ENCODE measurements around the gene TOM1. TPM values are rescaled to one million over a fixed set of nuclear protein-coding genes. Genes with fewer than 3 reads are reported as not detected.

TOM1 gene
- total RNA-seq, 1 experiment from 2014 or later, result 28.2 TPM

GRCh38 chr22:35319244-35319985 is 19.7 kb downstream of the TOM1 start:
- intact Hi-C loops (cut with micrococcal nuclease), result no loop called here

GRCh38 chr22:35322126-35322525 is 22.4 kb downstream of the TOM1 start:
- no peak for TF ChIP-seq CTCF (IDR thresholded peaks at IDR 0.05; ENCODE audit: unreplicated experiment)
- CTCF ChIA-PET, result no interaction called here
- H3K27ac Mint-ChIP-seq (ENCODE audit: low read depth, unreplicated experiment), result no peak overlapping the region
- POLR2A ChIA-PET, result no interaction called here
- H3K4me3 Mint-ChIP-seq (ENCODE audit: unreplicated experiment), result no peak overlapping the region
- intact Hi-C loops (cut with micrococcal nuclease), result no loop called here
- H3K4me1 Mint-ChIP-seq (ENCODE audit: insufficient read depth, unreplicated experiment), result no peaks in the 10 kb centered on the region
- no TSS peak for BruUV-seq (replicated peaks)
- no peaks in the 10 kb centered on the region for H3K9me3 Mint-ChIP-seq (ENCODE audit: unreplicated experiment)
- no peaks in the 10 kb centered on the region for H3K27me3 Mint-ChIP-seq (ENCODE audit: insufficient read depth, unreplicated experiment)
- DNase-seq (ENCODE audit: unreplicated experiment), result no peak
- H3K36me3 Mint-ChIP-seq (ENCODE audit: insufficient read depth, unreplicated experiment), result peaks cover 65% of the 10 kb centered on the region

More at GRCh38 chr22:35319244-35319985, 19.7 kb downstream of the TOM1 start:
- no peak for TF ChIP-seq CTCF (IDR thresholded peaks at IDR 0.05; ENCODE audit: unreplicated experiment)
- CTCF ChIA-PET, result interaction anchor here (0.6 kb wide), 2 partner anchors 44 to 814 kb away, joined by 3 to 4 read pairs; no protein-coding TSS in a partner anchor
- H3K27ac Mint-ChIP-seq (ENCODE audit: low read depth, unreplicated experiment), result no peak overlapping the region
- H3K4me3 Mint-ChIP-seq (ENCODE audit: unreplicated experiment), result no peak overlapping the region
- H3K9me3 Mint-ChIP-seq (ENCODE audit: unreplicated experiment), result no peaks in the 10 kb centered on the region
- DNase-seq (ENCODE audit: unreplicated experiment), result no peak
- no peaks in the 10 kb centered on the region for H3K27me3 Mint-ChIP-seq (ENCODE audit: insufficient read depth, unreplicated experiment)
- BruUV-seq (replicated peaks), result no TSS peak
- POLR2A ChIA-PET, result no interaction called here
- H3K4me1 Mint-ChIP-seq (ENCODE audit: insufficient read depth, unreplicated experiment), result peaks cover 7% of the 10 kb centered on the region
- peaks cover 55% of the 10 kb centered on the region for H3K36me3 Mint-ChIP-seq (ENCODE audit: insufficient read depth, unreplicated experiment)

GRCh38 chr22:35322893-35323292 is 23.2 kb downstream of the TOM1 start:
- ChIA-PET CTCF (no interaction called here), POLR2A (no interaction called here)
- Mint-ChIP-seq H3K36me3 (ENCODE audit: insufficient read depth, unreplicated experiment) (peaks cover 65% of the 10 kb centered on the region), H3K27me3 (ENCODE audit: insufficient read depth, unreplicated experiment) (no peaks in the 10 kb centered on the region), H3K27ac (ENCODE audit: low read depth, unreplicated experiment) (no peak overlapping the region), H3K4me1 (ENCODE audit: insufficient read depth, unreplicated experiment) (no peaks in the 10 kb centered on the region), H3K4me3 (ENCODE audit: unreplicated experiment) (no peak overlapping the region), H3K9me3 (ENCODE audit: unreplicated experiment) (no peaks in the 10 kb centered on the region)
- TF ChIP-seq CTCF (IDR thresholded peaks at IDR 0.05; ENCODE audit: unreplicated experiment), result no peak
- intact Hi-C loops (cut with micrococcal nuclease), result no loop called here
- no TSS peak for BruUV-seq (replicated peaks)
- no peak for DNase-seq (ENCODE audit: unreplicated experiment)

- H3K27ac Mint-ChIP-seq (ENCODE audit: low read depth, unreplicated experiment), result no peak overlapping the region
- peaks cover 65% of the 10 kb centered on the region for H3K36me3 Mint-ChIP-seq (ENCODE audit: insufficient read depth, unreplicated experiment)
- no TSS peak for BruUV-seq (replicated peaks)
- H3K4me1 Mint-ChIP-seq (ENCODE audit: insufficient read depth, unreplicated experiment), result no peaks in the 10 kb centered on the region
- ChIA-PET CTCF (no interaction called here), POLR2A (no interaction called here)
- intact Hi-C loops (cut with micrococcal nuclease), result no loop called here
- no peak for TF ChIP-seq CTCF (IDR thresholded peaks at IDR 0.05; ENCODE audit: unreplicated experiment)
- H3K27me3 Mint-ChIP-seq (ENCODE audit: insufficient read depth, unreplicated experiment), result no peaks in the 10 kb centered on the region
- H3K4me3 Mint-ChIP-seq (ENCODE audit: unreplicated experiment), result no peak overlapping the region
- H3K9me3 Mint-ChIP-seq (ENCODE audit: unreplicated experiment), result no peaks in the 10 kb centered on the region
- no peak for DNase-seq (ENCODE audit: unreplicated experiment)
Measured at GRCh38 chr22:35323305-35323704, 23.6 kb downstream of the TOM1 start.

Measured in MCF 10A (cell line).